Loucy (cell line): ENCODE data around the gene BTBD1.

Experiments used
- H2AFZ ChIP-seq: fragments of 200-600 bp; sonication (generic); 2 replicates; pipeline ENCODE4 v1.6.0; 2016; ENCODE audit warnings: antibody characterized with exemption, mild to moderate bottlenecking, low read length, moderate library complexity
- H3F3A ChIP-seq: fragments of 200-600 bp; 2 replicates; pipeline ENCODE4 v1.6.0; 2016; ENCODE audit warnings: antibody characterized with exemption, low read depth, mild to moderate bottlenecking
- H3K27me3 ChIP-seq: fragments of 200-600 bp; sonication (generic); 2 replicates; pipeline ENCODE4 v1.6.1; 2014; ENCODE audit warnings: low read length, mild to moderate bottlenecking; ENCODE audit not compliant: insufficient read depth, poor library complexity, severe bottlenecking
- H3K36me3 ChIP-seq: fragments of 200-600 bp; sonication (generic); 2 replicates; pipeline ENCODE4 v1.6.1; 2016; ENCODE audit warnings: low read length; ENCODE audit not compliant: insufficient read depth
- H3K4me1 ChIP-seq: fragments of 200-600 bp; sonication (generic); 2 replicates; pipeline ENCODE4 v1.5.1; 2014; ENCODE audit warnings: low read length, mild to moderate bottlenecking; ENCODE audit not compliant: insufficient read depth, poor library complexity, severe bottlenecking
- H3K4me2 ChIP-seq: fragments of 200-600 bp; sonication (generic); 2 replicates; pipeline ENCODE4 v1.6.0; 2014; ENCODE audit warnings: antibody characterized with exemption, low read length, low read depth, mild to moderate bottlenecking; ENCODE audit not compliant: poor library complexity, severe bottlenecking
- H3K4me3 ChIP-seq: fragments of 200-600 bp; sonication (generic); 2 replicates; pipeline ENCODE4 v1.5.1; 2014; ENCODE audit warnings: low read length, mild to moderate bottlenecking, mixed read lengths; ENCODE audit not compliant: poor library complexity, severe bottlenecking
- H3K79me2 ChIP-seq: fragments of 200-600 bp; sonication (generic); 2 replicates; pipeline ENCODE4 v1.6.1; 2014; ENCODE audit warnings: low read length; ENCODE audit not compliant: insufficient read depth
- H3K9ac ChIP-seq: fragments of 200-600 bp; sonication (generic); 2 replicates; pipeline ENCODE4 v1.6.0; 2014; ENCODE audit warnings: mild to moderate bottlenecking, low read depth, low read length, moderate library complexity; ENCODE audit not compliant: poor library complexity, severe bottlenecking
- H3K9me2 ChIP-seq: fragments of 200-600 bp; sonication (generic); replicated peaks from 2 replicates; pipeline ENCODE4 v1.6.1; 2016; ENCODE audit warnings: low read depth, low read length, mixed read lengths
- H3K9me3 ChIP-seq: fragments of 200-600 bp; sonication (generic); 2 replicates; pipeline ENCODE4 v1.6.1; 2014; ENCODE audit warnings: mild to moderate bottlenecking, antibody characterized with exemption, low read length, low read depth; ENCODE audit not compliant: insufficient read depth
- H4K20me1 ChIP-seq: fragments of 200-600 bp; sonication (generic); 2 replicates; pipeline ENCODE4 v1.6.0; 2014; ENCODE audit warnings: antibody characterized with exemption, low read length, mild to moderate bottlenecking; ENCODE audit not compliant: insufficient read depth, poor library complexity, severe bottlenecking
- EZH2phosphoT487 ChIP-seq: fragments of 200-600 bp; IDR thresholded peaks from 2 replicates; pipeline ENCODE4 v1.6.1; 2018; ENCODE audit warnings: antibody characterized with exemption, mild to moderate bottlenecking, moderate library complexity, borderline replicate concordance
- TF ChIP-seq, protein P1 (sequence below): fragments of 200-600 bp; sonication (generic); conservative IDR thresholded peaks from 2 replicates; pipeline ENCODE4 v1.5.1; 2014; ENCODE audit warnings: mild to moderate bottlenecking, antibody characterized with exemption, low read length

BTBD1 gene

DNA sequence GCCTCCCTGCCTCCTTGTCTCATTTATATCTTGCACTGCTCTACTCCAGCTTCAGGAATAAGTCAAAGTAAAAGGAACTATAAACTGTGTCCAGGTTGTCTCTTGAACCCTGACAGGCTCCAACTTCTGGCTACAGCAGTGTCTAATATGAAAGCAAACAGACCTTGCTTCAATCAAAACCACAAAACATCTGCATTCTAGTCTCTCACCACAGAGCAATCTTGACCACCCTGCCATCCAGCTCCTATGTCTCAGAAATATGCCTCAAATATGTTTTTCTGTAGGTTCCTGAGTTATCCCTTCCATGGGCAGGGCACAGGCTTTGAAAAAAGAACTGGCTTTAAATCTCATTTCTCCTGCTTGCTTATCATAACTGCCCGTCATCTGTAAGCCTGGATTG lies 94.1 kb downstream of the BTBD1 start:
- no peaks in the 10 kb centered on the region for H3K9me3 ChIP-seq
- H4K20me1 ChIP-seq, result no peaks in the 10 kb centered on the region
- no peaks in the 10 kb centered on the region for H3K36me3 ChIP-seq
- TF ChIP-seq, protein P1, sequence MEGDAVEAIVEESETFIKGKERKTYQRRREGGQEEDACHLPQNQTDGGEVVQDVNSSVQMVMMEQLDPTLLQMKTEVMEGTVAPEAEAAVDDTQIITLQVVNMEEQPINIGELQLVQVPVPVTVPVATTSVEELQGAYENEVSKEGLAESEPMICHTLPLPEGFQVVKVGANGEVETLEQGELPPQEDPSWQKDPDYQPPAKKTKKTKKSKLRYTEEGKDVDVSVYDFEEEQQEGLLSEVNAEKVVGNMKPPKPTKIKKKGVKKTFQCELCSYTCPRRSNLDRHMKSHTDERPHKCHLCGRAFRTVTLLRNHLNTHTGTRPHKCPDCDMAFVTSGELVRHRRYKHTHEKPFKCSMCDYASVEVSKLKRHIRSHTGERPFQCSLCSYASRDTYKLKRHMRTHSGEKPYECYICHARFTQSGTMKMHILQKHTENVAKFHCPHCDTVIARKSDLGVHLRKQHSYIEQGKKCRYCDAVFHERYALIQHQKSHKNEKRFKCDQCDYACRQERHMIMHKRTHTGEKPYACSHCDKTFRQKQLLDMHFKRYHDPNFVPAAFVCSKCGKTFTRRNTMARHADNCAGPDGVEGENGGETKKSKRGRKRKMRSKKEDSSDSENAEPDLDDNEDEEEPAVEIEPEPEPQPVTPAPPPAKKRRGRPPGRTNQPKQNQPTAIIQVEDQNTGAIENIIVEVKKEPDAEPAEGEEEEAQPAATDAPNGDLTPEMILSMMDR, result no peak
- no peak for TF ChIP-seq EZH2phosphoT487
- no peaks in the 10 kb centered on the region for H3K79me2 ChIP-seq
- H3K9me2 ChIP-seq, result no peaks in the 10 kb centered on the region
- no peaks in the 10 kb centered on the region for H3F3A ChIP-seq
- no peak overlapping the region for H3K9ac ChIP-seq
- no peak overlapping the region for H3K4me3 ChIP-seq
- no peaks in the 10 kb centered on the region for H3K27me3 ChIP-seq
- H3K4me1 ChIP-seq, result no peaks in the 10 kb centered on the region
- H2AFZ ChIP-seq, result no peak overlapping the region
- H3K4me2 ChIP-seq, result no peak overlapping the region

DNA sequence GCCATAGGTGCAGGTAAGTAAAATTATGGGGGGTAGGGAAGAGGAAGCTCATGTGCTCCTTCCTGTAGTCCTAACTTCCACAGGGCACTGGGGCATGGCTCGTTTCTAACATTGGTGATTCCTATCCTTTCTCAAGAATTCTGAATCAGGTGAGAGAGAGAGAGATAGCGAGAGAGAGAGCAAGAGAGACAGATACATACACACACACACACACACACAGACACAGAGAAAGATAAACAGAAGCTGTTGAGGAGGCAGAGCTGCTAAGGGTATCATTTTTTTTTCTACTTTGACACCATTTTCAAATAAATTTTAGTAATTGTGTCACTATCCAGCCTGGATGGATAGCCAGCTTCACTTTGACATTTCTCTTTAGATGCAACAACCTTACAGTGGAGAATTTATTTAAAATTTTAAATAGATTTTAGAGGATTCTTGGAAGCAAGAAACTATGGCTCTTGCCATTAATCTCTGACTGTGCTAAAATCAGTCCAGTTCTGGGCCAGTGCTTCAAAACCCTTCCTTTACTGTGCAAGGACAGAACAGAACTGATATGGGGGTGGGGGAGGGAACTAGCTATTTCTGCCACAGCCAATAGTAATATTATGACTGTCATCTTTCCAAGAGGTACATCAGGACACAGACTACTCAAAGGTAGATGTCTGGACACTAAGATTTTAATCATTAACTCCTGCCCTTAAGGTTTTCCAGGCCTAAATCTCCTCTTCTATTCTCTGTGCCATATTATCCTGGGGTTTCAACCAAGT lies 95.7 kb downstream of the BTBD1 start:
- Histone ChIP-seq H2AFZ (no peak overlapping the region), H3F3A (no peaks in the 10 kb centered on the region), H3K9me2 (no peaks in the 10 kb centered on the region)

DNA sequence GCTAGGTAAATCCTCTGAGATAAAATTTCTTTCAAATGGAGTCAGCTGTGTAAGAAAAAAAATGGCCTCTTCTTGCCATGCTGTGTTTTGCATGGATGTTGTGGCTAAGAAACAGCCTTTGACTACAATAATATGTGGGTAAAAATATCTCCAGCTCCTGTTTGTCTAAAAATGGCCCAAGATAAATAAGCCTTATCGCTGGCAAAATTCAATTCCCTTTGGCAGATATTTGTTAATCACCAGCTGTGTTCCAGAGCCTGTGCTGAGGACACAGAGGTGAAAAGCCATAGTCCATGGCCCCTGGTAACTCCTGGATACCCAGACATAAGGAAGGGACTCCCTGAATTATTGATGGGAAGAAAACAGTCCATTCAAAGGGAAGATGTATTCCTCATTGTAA lies 96.4 kb downstream of the BTBD1 start:
- no peaks in the 10 kb centered on the region for H3K4me1 ChIP-seq
- TF ChIP-seq, protein P1, result no peak
- no peak for TF ChIP-seq EZH2phosphoT487
- H3K79me2 ChIP-seq, result no peaks in the 10 kb centered on the region
- no peaks in the 10 kb centered on the region for H4K20me1 ChIP-seq
- H3F3A ChIP-seq, result no peaks in the 10 kb centered on the region
- no peaks in the 10 kb centered on the region for H3K27me3 ChIP-seq
- no peak overlapping the region for H3K9ac ChIP-seq
- H3K9me3 ChIP-seq, result no peaks in the 10 kb centered on the region
- H2AFZ ChIP-seq, result no peak overlapping the region
- no peaks in the 10 kb centered on the region for H3K9me2 ChIP-seq
- H3K36me3 ChIP-seq, result no peaks in the 10 kb centered on the region
- H3K4me3 ChIP-seq, result no peak overlapping the region
- no peak overlapping the region for H3K4me2 ChIP-seq

More for the DNA sequence above, 95.7 kb downstream of the BTBD1 start:
- H4K20me1 ChIP-seq, result no peaks in the 10 kb centered on the region
- H3K4me3 ChIP-seq, result no peak overlapping the region
- H3K79me2 ChIP-seq, result no peaks in the 10 kb centered on the region
- no peaks in the 10 kb centered on the region for H3K36me3 ChIP-seq
- H3K4me1 ChIP-seq, result no peaks in the 10 kb centered on the region
- H3K9me3 ChIP-seq, result no peaks in the 10 kb centered on the region
- no peak overlapping the region for H3K9ac ChIP-seq
- TF ChIP-seq EZH2phosphoT487, result no peak
- TF ChIP-seq, protein P1, result no peak
- H3K27me3 ChIP-seq, result no peaks in the 10 kb centered on the region
- H3K4me2 ChIP-seq, result no peak overlapping the region
